GM19099 (cell line): ENCODE data around the gene SH2D1B.

Experiments used
- POLR2A ChIP-seq: IDR thresholded peaks from 3 replicates; pipeline ENCODE4 v1.6.1; 2011; ENCODE audit warnings: low read depth; ENCODE audit not compliant: insufficient read length; ENCODE audit errors: extremely low read depth

The SH2D1B gene

GRCh38 chr1:162400790-162401355 lies 11.1 kb downstream of the SH2D1B start:
- TF ChIP-seq POLR2A: no peak

DNA sequence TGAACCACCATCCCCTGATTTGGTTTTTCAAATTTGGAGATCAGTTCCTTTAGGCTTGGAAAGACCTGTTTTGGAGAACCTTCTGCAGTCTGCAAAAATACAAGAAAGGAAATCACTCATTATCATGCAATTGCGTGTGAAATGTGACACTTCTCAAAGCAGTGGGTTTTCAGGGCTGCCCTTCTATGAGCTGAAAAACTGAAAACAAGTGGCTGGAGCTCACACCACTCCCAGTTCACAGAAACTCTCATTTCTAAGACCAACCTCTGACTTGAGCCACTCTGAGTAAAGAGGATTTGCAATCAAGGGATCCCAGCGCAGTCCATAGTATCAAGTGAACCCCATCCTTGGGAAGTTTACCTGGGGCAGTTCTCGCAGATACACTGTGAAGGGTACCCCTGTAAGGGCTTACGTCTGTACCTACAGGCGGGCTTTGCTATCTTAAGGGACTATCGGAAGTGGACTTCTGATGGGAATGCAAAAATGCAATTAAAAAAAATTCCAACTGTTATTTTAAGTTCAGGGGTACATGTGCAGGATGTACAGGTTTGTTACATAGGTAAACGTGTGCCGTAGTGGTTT lies 12.8 kb downstream of the SH2D1B start:
- no peak for TF ChIP-seq POLR2A

DNA sequence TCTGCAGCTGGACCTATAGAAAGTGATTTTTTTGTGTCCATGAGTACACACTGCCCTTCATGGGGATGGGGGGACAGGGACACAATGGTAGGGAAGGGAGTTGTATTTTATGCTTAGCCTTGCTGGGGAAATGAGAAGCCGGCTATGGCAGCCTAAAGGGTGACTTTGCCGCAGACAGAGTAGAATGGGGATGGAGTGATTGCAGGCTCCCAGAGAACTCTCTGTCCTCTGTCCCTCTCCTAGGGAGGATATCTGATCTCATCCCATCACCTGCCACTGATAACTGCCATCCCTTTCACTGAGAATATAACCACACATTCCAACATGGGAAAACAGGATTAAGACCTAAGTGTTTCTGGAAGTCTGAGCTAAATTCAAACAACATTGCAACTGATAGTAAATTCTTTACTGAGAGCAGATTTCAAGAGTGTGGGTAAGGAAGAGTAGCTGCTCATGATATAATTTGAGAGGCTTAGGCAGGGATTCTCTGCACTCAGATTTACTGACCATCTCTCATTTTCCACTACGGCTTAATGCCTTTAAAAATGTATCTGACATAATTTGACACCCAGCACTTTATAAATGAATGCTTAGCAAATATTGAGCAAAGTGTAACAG lies 13.9 kb downstream of the SH2D1B start:
- TF ChIP-seq POLR2A: no peak

- no peak for TF ChIP-seq POLR2A
These were observed 14.9 kb downstream of the SH2D1B start for GRCh38 chr1:162397039-162397448.

GRCh38 chr1:162396201-162396906 lies 15.6 kb downstream of the SH2D1B start:
- TF ChIP-seq POLR2A: no peak

- TF ChIP-seq POLR2A: no peak
These were observed 20.0 kb downstream of the SH2D1B start for GRCh38 chr1:162391790-162392563.

GRCh38 chr1:162390396-162391185 lies 21.3 kb downstream of the SH2D1B start:
- TF ChIP-seq POLR2A: no peak

- no peak for TF ChIP-seq POLR2A
These were observed 22.0 kb downstream of the SH2D1B start for GRCh38 chr1:162389971-162390370.

- no peak for TF ChIP-seq POLR2A
These were observed 22.7 kb downstream of the SH2D1B start for GRCh38 chr1:162389021-162389818.

- TF ChIP-seq POLR2A: no peak
These were observed 23.3 kb downstream of the SH2D1B start for GRCh38 chr1:162388615-162389014.

- no peak for TF ChIP-seq POLR2A
These were observed 23.8 kb downstream of the SH2D1B start for GRCh38 chr1:162388083-162388594.

DNA sequence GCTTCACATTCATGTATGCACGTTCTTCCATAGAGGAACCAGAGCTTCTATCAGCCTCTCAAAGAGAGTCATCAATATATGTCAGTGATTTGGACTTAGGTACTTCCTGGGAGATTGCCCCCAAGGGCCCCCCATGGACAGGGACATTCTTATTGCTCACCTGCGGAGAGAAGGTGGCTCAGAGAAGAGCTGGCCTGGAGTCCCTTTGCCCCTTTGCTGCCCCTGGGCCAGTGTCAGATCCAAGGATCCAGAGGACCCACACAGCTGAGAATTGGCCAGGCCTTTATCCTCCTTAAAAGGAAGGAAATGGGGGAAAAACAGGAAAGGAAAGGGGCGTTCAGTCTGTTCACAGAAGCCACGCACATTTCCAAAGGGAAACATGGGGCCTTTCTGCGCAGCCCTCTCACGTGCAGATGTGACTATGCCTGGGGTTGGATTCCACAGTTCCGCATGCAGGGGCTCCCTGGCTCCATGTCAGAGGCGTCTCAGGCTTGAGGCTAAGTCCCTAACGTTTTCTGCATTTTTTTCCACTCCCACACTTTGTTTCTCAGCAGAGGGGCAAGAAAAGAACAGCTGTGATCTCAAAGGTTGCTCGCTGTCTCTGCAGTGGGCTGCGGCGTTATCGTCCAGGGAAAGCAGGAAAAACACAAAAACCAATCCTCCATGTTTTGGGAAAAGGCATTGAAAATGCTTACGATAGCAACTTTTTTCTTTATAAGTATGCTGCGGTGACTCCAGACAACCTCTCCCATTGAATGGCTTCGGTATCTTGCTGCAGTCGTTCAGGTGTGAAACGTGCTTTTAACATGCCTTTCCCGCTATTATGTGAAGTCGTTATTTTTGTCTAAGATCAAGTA lies 24.5 kb downstream of the SH2D1B start:
- TF ChIP-seq POLR2A: no peak
